ENCODE measurements around the gene CDH23.

DNA sequence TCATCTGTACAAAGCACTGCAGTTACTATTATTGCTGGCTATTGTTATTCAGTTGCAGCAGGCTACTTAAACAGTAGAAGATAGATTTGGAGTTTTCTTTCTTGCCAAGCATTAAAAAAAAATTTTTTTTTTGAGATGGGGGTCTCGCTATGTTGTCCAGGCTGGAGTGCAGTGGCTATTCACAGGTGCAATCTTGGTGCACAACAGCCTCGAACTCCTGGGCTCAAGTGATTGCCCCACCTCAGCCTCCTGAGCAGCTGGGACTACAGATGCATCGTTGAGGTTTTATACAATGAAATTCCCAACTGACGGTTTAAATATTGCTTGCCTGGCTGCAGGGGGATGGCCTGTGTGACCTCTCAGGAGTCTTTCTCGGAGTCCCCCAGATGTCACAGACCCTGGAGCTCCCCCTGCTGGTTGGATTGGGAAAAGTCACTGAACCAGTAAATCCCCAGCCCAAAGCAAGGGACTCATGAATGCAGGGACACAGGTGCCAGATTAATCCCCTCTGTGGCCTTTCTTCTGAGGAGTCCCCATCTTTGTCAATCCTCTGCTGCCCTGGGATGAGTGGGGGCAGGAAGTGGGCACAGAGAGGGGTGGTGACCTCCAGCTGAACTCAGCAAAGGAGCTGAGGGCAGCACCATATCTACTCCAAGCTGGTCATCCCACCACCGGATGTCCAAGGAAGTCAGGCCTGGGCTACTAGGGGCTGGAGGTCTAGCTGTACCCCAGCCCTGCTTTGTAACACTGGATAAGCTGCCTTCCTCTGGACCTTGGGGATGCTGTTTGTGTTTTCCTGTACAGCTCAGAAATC, 173.3 kb downstream of the CDH23 start:
- TF ChIP-seq HDAC6 (IDR thresholded peaks at IDR 0.05; ENCODE audit: unreplicated experiment), result no peak
- TF ChIP-seq EED (IDR thresholded peaks at IDR 0.05; ENCODE audit: low read depth), result no peak
- TF ChIP-seq TCF12 (IDR thresholded peaks at IDR 0.05; ENCODE audit: low read depth, low read length), result no peak
- TF ChIP-seq, protein P1, sequence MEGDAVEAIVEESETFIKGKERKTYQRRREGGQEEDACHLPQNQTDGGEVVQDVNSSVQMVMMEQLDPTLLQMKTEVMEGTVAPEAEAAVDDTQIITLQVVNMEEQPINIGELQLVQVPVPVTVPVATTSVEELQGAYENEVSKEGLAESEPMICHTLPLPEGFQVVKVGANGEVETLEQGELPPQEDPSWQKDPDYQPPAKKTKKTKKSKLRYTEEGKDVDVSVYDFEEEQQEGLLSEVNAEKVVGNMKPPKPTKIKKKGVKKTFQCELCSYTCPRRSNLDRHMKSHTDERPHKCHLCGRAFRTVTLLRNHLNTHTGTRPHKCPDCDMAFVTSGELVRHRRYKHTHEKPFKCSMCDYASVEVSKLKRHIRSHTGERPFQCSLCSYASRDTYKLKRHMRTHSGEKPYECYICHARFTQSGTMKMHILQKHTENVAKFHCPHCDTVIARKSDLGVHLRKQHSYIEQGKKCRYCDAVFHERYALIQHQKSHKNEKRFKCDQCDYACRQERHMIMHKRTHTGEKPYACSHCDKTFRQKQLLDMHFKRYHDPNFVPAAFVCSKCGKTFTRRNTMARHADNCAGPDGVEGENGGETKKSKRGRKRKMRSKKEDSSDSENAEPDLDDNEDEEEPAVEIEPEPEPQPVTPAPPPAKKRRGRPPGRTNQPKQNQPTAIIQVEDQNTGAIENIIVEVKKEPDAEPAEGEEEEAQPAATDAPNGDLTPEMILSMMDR (IDR thresholded peaks at IDR 0.05 in 2 of 3, conservative IDR thresholded peaks at IDR 0.05 in 1 of 3; ENCODE audit: control insufficient read depth in 2 of 3, extremely low read depth in 1 of 3, insufficient read depth in 1 of 3, low read depth in 3 of 3, low read length in 3 of 3), result peak; percentile 76 to 84 (median 79)
- TF ChIP-seq POLR2AphosphoS5 (IDR thresholded peaks at IDR 0.05; ENCODE audit: low read length), result no peak
- TF ChIP-seq NFYB (IDR thresholded peaks at IDR 0.05; ENCODE audit: insufficient read depth, low read depth, low read length), result no peak

Data from GM12878 (cell line).